NOMO-1 (cell line): ENCODE results near the gene DQX1.
A peak's percentile ranks its signal among the peaks of the same experiment; 100 is the strongest.
"Not testable (repeated sequence)": the region's sequence is repeated elsewhere in the genome, so short reads cannot be mapped to it uniquely, and the experiment has no call there.

Experiments
- DNase-seq, 2 experiments: peaks; one replicate each; lab custom pipeline; 2025; ENCODE audit not compliant: unreplicated experiment in 2 of 2; lab: John Stamatoyannopoulos, UW

Gene DQX1

DNA sequence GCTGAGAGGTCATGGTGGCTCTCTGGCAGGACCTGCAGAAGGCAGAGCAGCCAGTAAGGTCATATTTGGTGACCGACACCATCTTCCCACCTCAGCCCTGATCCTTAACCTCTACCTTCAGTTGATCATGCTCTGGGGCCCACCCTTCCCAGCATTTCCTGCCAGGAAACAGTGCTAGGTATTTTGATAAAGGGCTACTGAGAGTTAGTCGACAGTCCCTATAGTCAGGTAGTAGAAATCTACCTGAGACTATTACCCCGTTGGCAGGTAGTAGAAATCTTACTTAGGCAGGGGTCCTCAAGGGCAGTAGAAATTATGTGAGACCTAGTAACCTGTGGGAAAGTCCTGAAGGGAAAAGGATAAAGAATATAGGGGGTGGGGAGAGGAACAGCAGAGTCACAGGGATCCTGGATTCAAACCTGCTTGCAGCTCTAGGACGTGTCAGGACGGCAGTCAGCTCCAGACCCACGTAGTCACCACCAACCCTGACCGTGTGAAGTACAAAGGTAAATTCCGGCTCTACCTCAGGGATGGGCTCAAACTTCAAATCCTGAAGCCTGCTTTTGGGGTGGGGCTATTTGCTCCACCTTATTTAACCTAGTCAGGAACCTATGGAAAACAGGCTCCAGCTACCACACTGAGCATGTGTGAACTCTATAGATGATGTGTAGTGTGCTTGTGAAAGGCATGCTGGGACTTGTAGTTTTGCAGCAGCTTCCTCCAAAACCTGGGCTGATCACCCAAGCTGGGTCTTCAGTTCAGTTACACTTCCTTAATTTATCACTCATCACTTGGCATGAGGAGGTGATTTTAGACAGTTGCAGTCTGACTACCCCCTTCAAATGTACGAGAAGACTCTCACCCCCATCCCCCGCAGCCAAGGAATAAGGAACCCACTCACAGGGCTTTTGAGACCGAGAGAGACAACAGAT is at the start of gene DQX1:
TSS of gene DQX1 (minus strand) at position 515 of the 932 bp plus-strand sequence. CDS start at position 13, 502 bp downstream.
- DNase-seq: peak; percentile 66 to 86

DNA sequence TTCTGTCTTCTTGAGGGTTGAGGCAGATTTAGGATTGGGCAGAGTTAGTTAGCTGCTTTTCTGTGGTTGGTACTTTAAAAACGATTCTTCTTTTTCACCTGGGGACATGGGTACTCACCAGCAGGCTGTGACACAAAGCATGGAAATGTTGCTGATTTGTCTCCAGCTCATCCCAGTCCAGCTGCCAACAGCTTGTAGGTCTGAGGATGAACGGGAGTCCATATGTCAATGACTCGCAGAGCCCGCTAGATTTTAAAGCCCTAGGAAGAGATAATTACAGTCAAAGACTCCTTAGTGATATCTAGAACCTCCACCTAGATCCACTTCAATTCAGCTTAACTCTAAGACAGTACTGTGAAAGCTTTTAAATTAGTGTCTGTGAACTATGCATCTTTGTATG is 49.3 kb upstream of the DQX1 start:
- DNase-seq: no peak

DNA sequence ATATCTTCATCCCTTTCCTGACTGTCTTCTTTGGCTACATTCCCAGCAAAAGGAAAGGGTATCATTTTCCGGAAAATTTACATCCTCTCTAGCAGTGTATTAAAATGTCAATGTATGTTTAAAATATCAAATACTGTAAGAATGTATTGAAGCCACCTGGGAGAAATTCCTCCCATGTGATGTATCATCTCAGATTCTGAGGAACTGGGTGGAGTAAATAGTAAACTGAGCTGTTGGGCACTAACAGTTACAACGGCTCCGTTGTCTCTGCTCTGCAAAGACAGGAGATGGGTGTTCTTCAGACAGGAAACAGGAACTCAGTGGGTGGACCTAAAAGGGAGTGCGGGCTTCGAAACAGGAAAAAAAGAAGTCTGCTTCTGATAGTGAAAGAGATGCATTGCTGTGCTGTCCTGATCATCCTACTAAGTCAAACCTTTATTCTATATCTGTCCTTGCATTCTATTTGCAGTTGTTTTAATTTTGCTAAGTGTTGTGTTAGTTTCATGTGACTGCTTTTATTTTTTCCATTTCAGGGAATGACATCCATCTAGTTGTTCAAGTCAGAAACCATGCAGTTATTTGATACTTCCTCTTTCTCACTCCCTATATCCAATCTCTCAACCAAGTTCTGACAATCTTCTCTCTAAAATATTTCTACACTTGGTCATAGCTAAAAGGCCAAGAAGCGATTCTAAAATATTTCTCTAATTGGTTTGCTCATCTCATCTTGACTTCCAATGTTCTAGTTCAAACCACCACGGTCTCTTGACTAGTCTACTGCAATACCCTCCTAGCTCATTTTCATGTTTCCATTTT is 47.9 kb upstream of the DQX1 start:
- peak; percentile 73 to 86 for DNase-seq

DNA sequence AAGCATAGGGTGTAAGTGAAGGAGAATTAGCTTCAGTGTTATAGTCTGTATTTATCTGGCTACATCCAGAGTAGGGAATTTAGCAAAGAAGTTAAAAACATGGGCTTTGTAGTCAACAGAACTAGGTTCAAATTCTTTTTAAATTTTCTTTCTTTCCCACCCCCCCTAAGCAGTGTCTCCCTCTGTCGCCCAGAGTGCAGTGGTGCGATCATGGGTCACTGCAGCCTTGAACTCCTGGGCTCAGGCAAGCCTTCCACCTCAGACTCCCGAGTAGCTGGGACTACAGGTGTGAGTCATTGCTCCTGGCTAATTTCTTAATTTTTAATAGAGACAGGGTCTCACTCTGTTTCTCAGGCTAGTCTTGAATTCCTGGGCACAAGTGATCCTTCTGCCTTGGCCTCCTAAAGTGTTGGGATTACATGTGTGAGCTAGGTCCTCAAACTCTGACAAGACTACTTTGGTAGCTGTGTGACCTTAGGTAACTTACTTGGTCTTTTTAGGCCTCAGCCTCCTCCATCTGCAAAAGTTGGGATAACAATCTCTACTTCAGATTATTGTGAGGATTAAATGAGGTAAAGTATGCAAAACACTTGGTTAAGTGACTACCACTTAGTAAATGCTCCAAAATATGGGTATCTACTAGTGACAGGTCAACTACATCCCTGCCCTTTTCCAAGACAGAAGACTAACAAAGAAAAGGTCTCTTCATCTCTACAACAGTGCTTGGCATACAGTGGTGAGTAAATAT is 46.3 kb upstream of the DQX1 start:
- no peak for DNase-seq

DNA sequence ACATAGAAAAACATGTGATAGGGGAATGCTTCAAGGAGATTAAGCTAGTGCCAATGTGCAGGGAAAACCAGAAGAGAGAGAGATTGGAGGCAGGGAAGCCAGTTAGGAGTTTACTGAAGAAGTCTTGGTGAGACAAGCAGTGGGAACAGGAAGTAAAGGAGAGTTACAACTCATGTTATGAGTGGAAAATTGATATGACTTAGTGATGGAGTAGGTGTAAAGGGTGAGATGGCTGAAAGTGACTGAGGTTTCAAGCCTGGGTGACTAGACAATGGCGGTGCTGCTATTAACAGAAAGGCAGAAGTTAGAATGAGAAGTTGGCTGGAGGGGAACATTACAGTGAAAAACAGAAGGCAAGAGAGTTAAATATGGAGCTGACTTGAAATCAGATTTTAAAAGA is 45.0 kb upstream of the DQX1 start:
- peak; percentile 22 to 27 for DNase-seq

- DNase-seq: no peak
Measured at GRCh38 chr2:74569686-74570085, 43.7 kb upstream of the DQX1 start.

DNA sequence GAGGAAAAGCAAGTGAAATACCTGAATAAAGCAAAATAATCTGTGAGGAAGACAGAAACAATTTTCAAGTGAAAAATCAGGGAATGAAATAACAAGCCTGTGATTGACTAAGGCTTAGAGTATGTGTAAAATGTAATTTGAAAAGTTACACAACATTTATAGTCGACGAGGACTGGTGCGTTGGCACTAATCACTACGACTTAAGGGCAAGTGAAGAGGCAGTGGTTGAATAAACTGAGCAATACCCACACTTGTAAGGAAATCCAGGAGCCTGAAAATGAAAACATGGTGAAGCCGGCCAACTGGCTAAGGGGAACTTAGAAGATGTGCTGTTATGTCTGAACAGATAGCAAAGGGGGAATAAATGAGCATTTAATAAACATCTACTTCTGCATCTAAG is 41.9 kb upstream of the DQX1 start:
- DNase-seq: no peak

- DNase-seq: peak in 1 of 2 experiments; percentile 60
Measured at GRCh38 chr2:74566754-74567085, 40.7 kb upstream of the DQX1 start.

DNA sequence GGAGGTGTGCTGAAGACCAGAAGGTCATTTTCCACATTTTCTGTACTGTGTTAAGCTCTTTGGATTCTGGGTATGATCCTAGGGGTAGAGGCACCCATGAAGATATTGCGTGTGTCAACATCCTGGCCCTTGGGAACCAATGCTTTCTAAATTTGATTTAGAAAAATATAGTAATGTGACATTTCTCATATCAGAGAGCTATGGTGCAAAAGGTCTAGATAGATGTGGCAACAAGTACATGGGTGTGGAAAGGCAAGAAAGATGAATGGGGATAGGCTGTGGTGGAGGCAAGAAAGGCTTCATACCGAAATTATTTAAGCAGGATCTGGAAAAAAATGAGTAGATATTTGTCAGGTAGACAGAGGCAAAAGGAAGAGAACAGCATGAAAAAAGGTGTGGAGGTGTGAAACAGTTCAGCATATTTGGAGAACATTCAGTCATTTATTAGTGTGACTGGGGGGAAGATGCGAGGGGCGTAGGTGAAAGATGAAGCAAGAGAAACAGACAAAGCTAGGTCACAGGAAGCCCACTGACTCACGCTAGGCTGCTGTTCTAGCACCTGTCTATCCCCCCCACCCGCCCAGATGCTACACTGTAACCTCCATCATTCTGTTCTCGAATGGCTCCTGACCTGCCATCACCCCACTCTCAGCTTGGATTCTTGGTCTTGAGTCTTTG is 40.2 kb upstream of the DQX1 start:
- DNase-seq: no peak

DNA sequence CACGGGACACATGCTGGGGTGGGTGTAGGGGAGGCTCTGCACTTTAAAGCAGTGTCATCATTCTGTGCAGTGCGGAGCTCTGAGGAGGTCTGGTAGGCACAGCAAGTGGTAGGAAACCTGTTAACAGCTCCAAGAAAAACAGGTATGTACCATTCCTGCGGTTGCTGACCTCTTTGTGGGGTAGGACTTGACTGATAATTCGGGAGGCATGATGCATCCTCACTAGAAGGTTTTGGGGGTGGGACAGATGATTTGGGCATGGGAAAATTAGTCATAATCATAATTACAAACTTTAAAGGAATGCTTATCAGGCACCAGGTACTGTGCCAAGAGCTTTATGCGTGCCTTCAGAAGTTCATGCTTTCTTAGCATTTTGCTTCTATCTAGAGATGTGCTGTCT is 38.2 kb upstream of the DQX1 start:
- no peak for DNase-seq

- no peak for DNase-seq
Measured at GRCh38 chr2:74562126-74562775, 36.2 kb upstream of the DQX1 start.

- DNase-seq: not testable (repeated sequence)
Measured at GRCh38 chr2:74561022-74561421, 35.0 kb upstream of the DQX1 start.

DNA sequence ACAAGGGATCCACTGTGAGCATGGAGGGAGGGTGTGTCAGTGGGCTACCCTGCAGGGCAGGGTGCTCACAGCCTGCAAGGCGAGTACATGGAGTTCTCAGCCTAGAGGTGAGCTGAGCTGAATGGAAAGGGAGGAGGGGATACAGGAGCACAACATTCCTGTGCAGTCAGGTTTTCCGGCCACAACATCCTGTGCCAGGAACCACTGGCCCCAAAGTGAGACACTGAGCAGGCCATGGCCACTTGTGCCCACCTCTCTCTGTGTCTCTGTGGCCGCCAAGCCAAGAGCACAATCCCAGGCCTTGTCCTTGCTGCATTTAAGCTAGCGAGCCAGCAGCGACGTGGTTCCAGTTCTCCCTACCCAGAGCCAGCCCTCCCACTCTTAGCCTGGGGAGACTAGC is 34.6 kb upstream of the DQX1 start:
- DNase-seq: no peak

GRCh38 chr2:74559912-74560311 is 33.9 kb upstream of the DQX1 start:
- no peak for DNase-seq

DNA sequence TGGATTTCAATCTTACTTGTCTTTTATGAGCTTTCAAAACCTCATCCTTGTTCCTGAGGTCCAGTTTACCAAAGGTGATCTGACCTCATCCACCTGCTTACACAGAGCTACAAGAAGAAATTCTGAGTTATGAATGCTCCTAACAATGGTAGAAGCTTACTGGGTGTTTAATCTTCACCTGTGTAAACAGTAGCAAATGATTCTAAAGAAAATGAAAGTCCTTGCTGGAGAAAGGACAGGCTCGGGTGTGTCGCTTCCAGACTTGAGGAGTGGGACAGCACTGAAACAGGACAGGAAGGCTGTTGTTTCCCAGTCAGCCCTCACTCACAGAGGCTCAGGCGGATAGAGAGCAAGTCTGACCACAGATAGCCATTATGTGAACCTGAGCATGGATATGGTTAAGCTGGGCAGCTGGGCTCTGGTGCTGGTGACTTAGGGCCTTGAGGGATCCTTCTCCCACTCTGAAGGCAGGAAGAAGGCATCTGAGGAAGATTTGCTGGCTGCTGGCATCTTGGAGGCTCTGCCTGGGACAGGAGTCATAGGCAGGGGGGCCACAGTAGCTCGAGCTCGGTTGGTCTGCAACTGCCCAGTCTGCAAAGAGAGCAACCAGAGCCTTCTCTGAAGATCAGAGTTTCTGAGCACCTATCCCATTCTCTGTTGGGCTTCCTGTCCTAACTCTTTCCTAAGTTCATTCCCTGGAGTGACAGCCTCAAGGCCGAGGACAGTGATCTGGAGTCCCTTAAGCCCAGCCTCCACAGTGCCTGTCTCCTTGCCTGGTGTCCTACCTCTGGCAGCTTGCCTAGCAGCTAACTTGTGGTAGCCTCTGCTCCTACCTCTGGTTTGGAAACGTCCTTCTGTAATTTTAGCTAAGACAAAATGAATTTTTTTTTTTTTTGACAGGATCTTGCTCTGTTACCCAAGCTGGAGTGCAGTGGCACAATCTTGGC is 32.5 kb upstream of the DQX1 start:
- DNase-seq: no peak

DNA sequence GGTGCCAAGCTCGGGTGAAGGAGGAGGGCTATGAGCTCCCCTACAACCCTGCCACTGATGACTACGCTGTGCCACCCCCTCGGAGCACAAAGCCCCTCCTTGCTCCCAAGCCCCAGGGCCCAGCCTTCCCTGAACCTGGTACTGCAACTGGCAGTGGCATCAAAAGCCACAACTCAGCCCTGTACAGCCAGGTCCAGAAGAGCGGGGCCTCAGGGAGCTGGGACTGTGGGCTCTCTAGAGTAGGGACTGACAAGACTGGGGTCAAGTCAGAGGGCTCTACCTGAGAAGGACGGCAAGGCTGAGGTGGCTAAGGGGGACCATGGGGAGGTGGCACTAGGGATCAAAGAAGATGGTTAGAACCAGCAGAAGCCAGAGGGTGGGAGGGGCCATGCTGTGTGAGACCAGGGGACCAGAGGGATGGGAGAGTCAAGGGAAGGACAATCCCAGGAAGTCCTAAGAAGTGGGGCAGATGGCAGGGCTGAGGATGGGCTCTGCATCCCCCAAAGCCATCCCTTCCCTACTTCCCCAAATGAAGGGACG is 30.9 kb upstream of the DQX1 start:
- DNase-seq: no peak

DNA sequence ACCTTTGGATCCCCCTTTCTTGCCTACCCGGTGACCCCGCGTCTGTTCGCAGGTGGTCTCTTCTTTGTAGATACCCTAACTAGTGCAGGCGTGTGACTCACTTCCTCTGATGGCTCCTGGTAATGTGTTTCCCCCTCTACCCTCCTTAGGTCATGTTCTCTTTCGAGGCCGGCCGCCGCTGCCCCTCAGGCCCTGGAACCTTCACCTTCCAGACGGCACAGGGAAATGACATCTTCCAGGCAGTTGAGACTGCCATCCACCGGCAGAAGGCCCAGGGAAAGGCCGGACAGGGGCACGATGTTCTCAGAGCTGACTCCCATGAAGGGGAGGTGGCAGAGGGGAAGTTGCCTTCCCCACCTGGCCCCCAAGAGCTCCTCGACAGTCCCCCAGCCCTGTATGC is 30.1 kb upstream of the DQX1 start:
- DNase-seq: no peak

- DNase-seq: peak; percentile 35 to 49
Measured at GRCh38 chr2:74555610-74556103, 29.6 kb upstream of the DQX1 start.
